GM06990 (cell line): ENCODE results near the gene NFAM1.

Experiments
- DNase-seq: peaks from one replicate; pipeline ENCODE4 v3.0.0-alpha.2; 2011; ENCODE audit not compliant: insufficient read length; ENCODE audit errors: extremely low read depth
- H3K27me3 ChIP-seq: replicated peaks from 2 replicates; pipeline ENCODE4 v1.6.0; 2011; ENCODE audit warnings: low read length; ENCODE audit not compliant: control insufficient read depth, insufficient read depth
- H3K36me3 ChIP-seq: 2 replicates; pipeline ENCODE4 v1.5.1; 2011; ENCODE audit warnings: low read length; ENCODE audit not compliant: control insufficient read depth, insufficient read depth
- H3K4me3 ChIP-seq: replicated peaks from 2 replicates; pipeline ENCODE4 v1.5.1; 2011; ENCODE audit warnings: low read depth, mild to moderate bottlenecking, control low read depth, low read length
- CTCF ChIP-seq: IDR thresholded peaks from 2 replicates; pipeline ENCODE4 v1.5.1; 2011; ENCODE audit warnings: low read length, control low read depth, mild to moderate bottlenecking, inconsistent platforms; ENCODE audit not compliant: insufficient read depth, poor library complexity, severe bottlenecking

NFAM1 gene

GRCh38 chr22:42432020-42432596 is at the start of gene NFAM1:
Gene NFAM1, minus strand, starts transcription at chr22:42432403. Its CDS starts 46 bp downstream, at chr22:42432357.
- no peak for DNase-seq
- no peaks in the 10 kb centered on the region for H3K36me3 ChIP-seq
- no peak for TF ChIP-seq CTCF
- H3K27me3 ChIP-seq, result no peaks in the 10 kb centered on the region
- no peak within 1 kb of the TSS for H3K4me3 ChIP-seq

- no peak for DNase-seq
Measured at GRCh38 chr22:42475122-42475521, 42.9 kb upstream of the NFAM1 start.

GRCh38 chr22:42473484-42474193 is 41.4 kb upstream of the NFAM1 start:
- no peak for DNase-seq
- H3K36me3 ChIP-seq, result no peaks in the 10 kb centered on the region
- peak; percentile 70 for TF ChIP-seq CTCF

More at GRCh38 chr22:42475122-42475521, 42.9 kb upstream of the NFAM1 start:
- TF ChIP-seq CTCF, result no peak
- Histone ChIP-seq H3K36me3 (no peaks in the 10 kb centered on the region), H3K27me3 (peaks cover 1% of the 10 kb centered on the region; the same call in 1 of the 2 replicates), H3K4me3 (no peak overlapping the region)

GRCh38 chr22:42472671-42473070 is 40.5 kb upstream of the NFAM1 start:
- Histone ChIP-seq H3K27me3 (peaks cover 1% of the 10 kb centered on the region; the same call in 1 of the 2 replicates), H3K4me3 (no peak overlapping the region), H3K36me3 (no peaks in the 10 kb centered on the region)
- no peak for DNase-seq
- TF ChIP-seq CTCF, result no peak

More at GRCh38 chr22:42473484-42474193, 41.4 kb upstream of the NFAM1 start:
- Histone ChIP-seq H3K27me3 (peaks cover 1% of the 10 kb centered on the region; the same call in 1 of the 2 replicates), H3K4me3 (no peak overlapping the region)

- no peaks in the 10 kb centered on the region for H3K36me3 ChIP-seq
- no peak overlapping the region for H3K4me3 ChIP-seq
- DNase-seq, result no peak
- H3K27me3 ChIP-seq, result peaks cover 1% of the 10 kb centered on the region; the same call in 1 of the 2 replicates
- TF ChIP-seq CTCF, result no peak
Measured at GRCh38 chr22:42471441-42471840, 39.2 kb upstream of the NFAM1 start.
